ENCODE results near the gene HVCN1. TPM values are rescaled to one million over a fixed set of nuclear protein-coding genes. Genes with fewer than 3 reads are reported as not detected.
"Not testable (repeated sequence)": the region's sequence is repeated elsewhere in the genome, so short reads cannot be mapped to it uniquely, and the experiment has no call there.

Gene HVCN1
- total RNA-seq, 2 donors from 2014 or later = 5.4 to 11.2 TPM

DNA sequence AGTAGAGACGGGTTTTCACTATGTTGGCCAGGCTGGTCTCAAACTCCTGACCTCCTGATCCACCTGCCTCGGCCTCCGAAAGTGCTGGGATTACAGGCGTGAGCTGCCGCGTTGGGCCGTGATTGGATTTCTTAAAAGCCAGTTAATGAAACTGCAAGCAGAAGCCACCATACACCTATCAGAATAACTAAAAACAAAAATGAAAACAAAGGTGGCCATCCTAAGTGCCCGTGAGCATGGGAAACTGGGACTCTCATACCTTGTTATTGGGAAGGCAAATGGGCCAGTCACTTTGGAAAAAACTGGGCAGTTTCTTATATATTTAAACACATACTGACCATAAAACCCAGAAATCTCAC, 82.7 kb downstream of the HVCN1 start:
- H3K27ac ChIP-seq = no peak overlapping the region
- no peak for DNase-seq (ENCODE audit: low spot score)
- WGBS = 92% methylated on average over 8 of the region's 8 CpGs
- no peak overlapping the region for H3K4me3 ChIP-seq
- H3K36me3 ChIP-seq = no peaks in the 10 kb centered on the region
- intact Hi-C loops (cut with DNase I) = no loop called here
- H3K9me3 ChIP-seq = no peaks in the 10 kb centered on the region
- H3K27me3 ChIP-seq (replicated peaks; ENCODE audit: insufficient read depth) = no peaks in the 10 kb centered on the region
- no peaks in the 10 kb centered on the region for H3K4me1 ChIP-seq (replicated peaks)
- TF ChIP-seq POLR2AphosphoS5 (IDR thresholded peaks at IDR 0.05) (no peak), POLR2A (IDR thresholded peaks at IDR 0.05) (no peak)
- TF ChIP-seq, protein P1, sequence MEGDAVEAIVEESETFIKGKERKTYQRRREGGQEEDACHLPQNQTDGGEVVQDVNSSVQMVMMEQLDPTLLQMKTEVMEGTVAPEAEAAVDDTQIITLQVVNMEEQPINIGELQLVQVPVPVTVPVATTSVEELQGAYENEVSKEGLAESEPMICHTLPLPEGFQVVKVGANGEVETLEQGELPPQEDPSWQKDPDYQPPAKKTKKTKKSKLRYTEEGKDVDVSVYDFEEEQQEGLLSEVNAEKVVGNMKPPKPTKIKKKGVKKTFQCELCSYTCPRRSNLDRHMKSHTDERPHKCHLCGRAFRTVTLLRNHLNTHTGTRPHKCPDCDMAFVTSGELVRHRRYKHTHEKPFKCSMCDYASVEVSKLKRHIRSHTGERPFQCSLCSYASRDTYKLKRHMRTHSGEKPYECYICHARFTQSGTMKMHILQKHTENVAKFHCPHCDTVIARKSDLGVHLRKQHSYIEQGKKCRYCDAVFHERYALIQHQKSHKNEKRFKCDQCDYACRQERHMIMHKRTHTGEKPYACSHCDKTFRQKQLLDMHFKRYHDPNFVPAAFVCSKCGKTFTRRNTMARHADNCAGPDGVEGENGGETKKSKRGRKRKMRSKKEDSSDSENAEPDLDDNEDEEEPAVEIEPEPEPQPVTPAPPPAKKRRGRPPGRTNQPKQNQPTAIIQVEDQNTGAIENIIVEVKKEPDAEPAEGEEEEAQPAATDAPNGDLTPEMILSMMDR (IDR thresholded peaks at IDR 0.05) = no peak

DNA sequence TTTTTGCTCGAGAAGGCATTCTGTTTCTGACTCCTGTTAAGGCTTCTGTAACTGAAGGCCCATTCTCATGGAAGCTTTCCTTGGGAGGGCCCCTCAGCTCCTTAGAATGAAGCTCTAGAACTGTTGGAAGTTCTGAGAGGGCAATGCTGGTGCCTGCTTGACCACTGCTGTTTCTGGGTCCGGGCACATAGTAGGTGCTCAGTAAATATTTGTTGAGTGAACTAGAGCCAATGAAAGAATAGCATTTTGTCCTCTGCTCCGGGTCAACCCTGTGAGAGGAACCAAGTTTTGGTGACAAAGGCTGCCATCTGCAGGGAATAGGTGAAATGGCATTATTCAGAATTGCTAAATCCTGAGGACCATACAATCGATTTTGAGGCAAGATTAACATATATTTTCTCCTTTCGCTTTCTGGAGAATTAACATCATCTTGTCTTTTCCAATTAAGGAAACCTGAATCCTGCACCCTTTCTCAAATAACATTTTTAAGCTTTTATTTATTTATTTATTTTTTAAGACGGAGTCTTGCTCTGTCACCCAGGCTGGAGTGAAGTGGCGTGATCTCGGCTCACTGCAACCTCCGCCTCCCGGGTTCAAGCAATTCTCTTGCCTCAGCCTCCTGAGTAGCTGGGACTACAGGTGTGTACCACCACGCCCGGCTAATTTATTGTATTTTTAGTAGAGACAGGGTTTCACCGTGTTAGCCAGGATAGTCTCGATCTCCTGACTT, 86.7 kb downstream of the HVCN1 start:
- not testable (repeated sequence) for H3K4me1 ChIP-seq (replicated peaks); H3K27me3 ChIP-seq (replicated peaks; ENCODE audit: insufficient read depth); H3K36me3 ChIP-seq; H3K9me3 ChIP-seq; H3K4me3 ChIP-seq; H3K27ac ChIP-seq
- TF ChIP-seq, protein P1 (IDR thresholded peaks at IDR 0.05) = peak; percentile 27 to 80 (median 74)
- TF ChIP-seq POLR2AphosphoS5 (IDR thresholded peaks at IDR 0.05) = peak; percentile 41
- intact Hi-C loops (cut with DNase I) = loop anchor here (5.0 kb wide), 3 partner anchors 95 to 150 kb away; partner anchors contain the start of genes ARPC3, FAM216A and GPN3
- 59% methylated on average over 14 of the region's 14 CpGs for WGBS
- DNase-seq (ENCODE audit: low spot score) = peak; percentile 36

DNA sequence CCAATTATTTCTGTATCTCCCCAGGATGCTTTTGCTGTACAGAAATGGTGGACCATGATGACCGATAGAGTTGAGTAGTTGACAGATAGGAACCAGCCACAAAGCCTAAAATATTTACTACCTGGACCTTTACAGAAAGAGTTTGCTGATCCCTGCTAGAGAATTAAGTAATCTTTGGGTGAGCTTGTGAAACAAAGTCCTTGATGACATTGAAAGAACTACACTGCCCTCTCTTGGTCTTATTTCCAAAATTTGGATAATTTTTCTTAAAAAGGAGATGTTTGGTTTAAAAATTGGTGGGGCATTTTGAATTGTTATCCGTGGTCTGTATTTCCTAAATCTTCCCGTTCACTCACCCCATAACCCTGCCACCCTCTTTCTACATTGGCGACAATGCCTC, 88.7 kb downstream of the HVCN1 start:
- no peak for DNase-seq (ENCODE audit: low spot score)
- Histone ChIP-seq H3K4me1 (replicated peaks) (no peaks in the 10 kb centered on the region), H3K9me3 (no peaks in the 10 kb centered on the region), H3K27ac (no peak overlapping the region), H3K27me3 (replicated peaks; ENCODE audit: insufficient read depth) (no peaks in the 10 kb centered on the region), H3K36me3 (no peaks in the 10 kb centered on the region), H3K4me3 (no peak overlapping the region)
- TF ChIP-seq POLR2AphosphoS5 (IDR thresholded peaks at IDR 0.05) = no peak
- TF ChIP-seq POLR2A (IDR thresholded peaks at IDR 0.05) = no peak
- TF ChIP-seq, protein P1 (IDR thresholded peaks at IDR 0.05) = peak in 2 of 4 experiments; percentile 66 to 70
- WGBS = 39% methylated on average over 4 of the region's 4 CpGs
- intact Hi-C loops (cut with DNase I) = loop anchor here (1.0 to 5.0 kb wide), 4 partner anchors 86 to 148 kb away; partner anchors contain the start of genes ARPC3, FAM216A and GPN3

DNA sequence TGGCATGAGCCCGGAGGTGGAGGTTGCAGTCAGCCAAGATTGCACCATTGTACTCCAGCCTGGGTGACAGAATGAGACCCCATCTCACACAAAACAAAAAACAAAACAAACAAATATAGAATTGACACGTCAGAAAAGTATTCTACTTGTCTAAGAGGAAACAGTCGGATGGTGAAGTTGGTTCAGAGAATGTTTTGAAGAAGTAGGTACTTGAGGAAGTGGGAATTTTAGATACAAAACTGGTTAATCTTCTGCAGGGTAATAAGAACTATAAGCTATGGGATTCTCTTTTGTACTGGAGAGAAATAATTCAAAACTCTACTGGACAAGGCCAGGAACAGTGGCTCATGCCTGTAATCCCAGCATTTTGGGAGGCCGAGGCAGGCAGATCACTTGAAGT, 89.6 kb downstream of the HVCN1 start:
- no peaks in the 10 kb centered on the region for H3K27me3 ChIP-seq (replicated peaks; ENCODE audit: insufficient read depth)
- no peaks in the 10 kb centered on the region for H3K36me3 ChIP-seq
- no peaks in the 10 kb centered on the region for H3K4me1 ChIP-seq (replicated peaks)
- no peak overlapping the region for H3K4me3 ChIP-seq
- intact Hi-C loops (cut with DNase I) = no loop called here
- TF ChIP-seq POLR2A (IDR thresholded peaks at IDR 0.05) (no peak), POLR2AphosphoS5 (IDR thresholded peaks at IDR 0.05) (no peak)
- TF ChIP-seq, protein P1 (IDR thresholded peaks at IDR 0.05) = no peak
- WGBS = 86% methylated on average over 4 of the region's 4 CpGs
- H3K9me3 ChIP-seq = no peaks in the 10 kb centered on the region
- no peak for DNase-seq (ENCODE audit: low spot score)
- H3K27ac ChIP-seq = no peak overlapping the region

Small RNA genes lying within 50 kb of the gene (small RNA-seq; reads per million reads assigned to genes)
- gene RN7SL387P = 0 reads per million in 2 donors

Other genes starting within 250 kb of the HVCN1 start
- gene ARPC3, start 238.8 kb downstream of the HVCN1 start, total RNA-seq = 100 to 1,000 TPM; 293 to 338 TPM
- 10 to 100 TPM; 28.4 to 40.2 TPM for gene GPN3, start 220.9 kb downstream of the HVCN1 start, total RNA-seq
- 10 to 100 TPM in 1 of 2 donors, 1 to 10 TPM in 1; 3.6 to 11.5 TPM for gene FAM216A, start 220.3 kb downstream of the HVCN1 start, total RNA-seq
- 10 to 100 TPM; 60.5 to 89.8 TPM for gene VPS29, start 187.0 kb downstream of the HVCN1 start, total RNA-seq
- 1 to 10 TPM in 1 of 2 donors, under 1 TPM in 1; 0.41 to 5.1 TPM for gene RAD9B, start 186.8 kb downstream of the HVCN1 start, total RNA-seq
- gene PPTC7, start 105.8 kb downstream of the HVCN1 start, total RNA-seq = 10 to 100 TPM; 11.2 to 21.8 TPM
- 10 to 100 TPM; 45.5 to 68.7 TPM for gene TCTN1, start 75.0 kb downstream of the HVCN1 start, total RNA-seq
- 100 to 1,000 TPM in 1 of 2 donors, 10 to 100 TPM in 1; 92.9 to 103 TPM for gene PPP1CC, start 53.8 kb upstream of the HVCN1 start, total RNA-seq
- gene CCDC63, start 157.9 kb upstream of the HVCN1 start, total RNA-seq = 1 to 10 TPM in 1 of 2 donors, not detected in 1; 1.2 TPM
- gene MYL2, start 231.5 kb upstream of the HVCN1 start, total RNA-seq = 10 to 100 TPM in 1 of 2 donors, not detected in 1; 39.5 TPM